Cardiac ventricle fibroblast (primary cell): Measurements from ENCODE around the gene KRTAP4-8. TPM values are rescaled to one million over a fixed set of nuclear protein-coding genes. Genes with fewer than 3 reads are reported as not detected.

Source experiments
- total RNA-seq: library from RNA; depleted of rRNA; stranded (reverse); fragments of >200 nt; gene quantifications from 2 replicates; pipeline ENCODE4 v1.2.3, GENCODE V29; 2015

The KRTAP4-8 gene
- total RNA-seq, result not detected in 2 replicates

DNA sequence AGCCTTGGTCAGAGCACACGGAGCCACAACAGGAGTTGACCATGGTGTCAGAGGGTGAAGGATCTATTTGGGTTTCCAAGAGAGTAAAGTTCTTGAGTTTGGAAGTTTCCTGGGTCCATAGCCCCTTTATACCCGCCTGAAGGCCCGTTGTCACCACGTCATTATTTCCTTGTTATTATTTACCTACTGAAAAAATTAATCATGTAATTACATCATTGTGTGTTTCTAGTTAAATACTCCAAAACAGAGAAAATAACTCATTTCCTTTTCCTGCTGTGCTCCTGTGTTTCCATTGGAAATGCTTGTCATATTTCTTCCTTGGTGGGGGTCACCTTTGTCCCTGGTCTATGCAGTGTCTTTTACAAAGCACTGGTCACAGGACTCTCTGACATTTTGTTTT is at the start of gene KRTAP4-8:
Gene KRTAP4-8, minus strand, starts transcription at position 101 of the 400 bp plus-strand sequence. Its CDS starts 58 bp downstream, at position 43.

DNA sequence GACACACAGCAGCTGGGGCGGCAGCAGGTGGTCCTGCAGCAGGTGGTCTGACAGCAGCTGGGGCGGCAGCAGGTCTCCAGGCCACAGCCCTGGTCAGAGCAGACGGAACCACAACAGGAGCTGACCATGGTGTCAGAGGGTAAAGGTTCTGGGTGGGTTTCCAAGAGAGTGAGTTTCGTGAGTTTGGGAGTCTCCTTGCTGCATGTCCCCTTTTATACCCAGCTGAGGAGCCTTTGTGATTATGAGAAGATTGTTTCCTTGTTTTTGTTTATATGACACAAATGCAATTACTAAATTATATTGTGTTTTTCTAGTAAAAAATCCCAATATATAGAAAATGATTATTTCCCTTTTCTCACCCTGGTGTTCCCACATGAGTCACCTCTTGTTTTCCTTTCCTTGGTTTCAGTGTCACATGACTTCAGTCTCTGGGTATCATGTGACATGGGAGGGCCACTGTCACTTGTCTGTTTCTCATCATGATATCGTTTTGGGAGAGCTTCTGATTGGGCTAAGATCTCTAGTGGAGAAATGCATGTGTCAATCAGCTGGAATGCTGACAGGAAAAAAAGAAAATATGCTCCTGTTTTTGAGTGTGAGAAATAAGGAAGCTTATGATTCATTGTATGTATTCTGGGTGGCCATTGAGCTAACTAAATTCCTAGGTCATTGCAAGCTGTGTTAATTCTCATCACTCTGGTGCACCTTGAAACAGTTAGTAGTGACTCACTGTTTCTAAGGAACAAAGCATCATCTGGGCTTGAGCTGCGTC is 42.6 kb upstream of the KRTAP4-8 start, which contains the start of gene KRTAP4-6:
Gene KRTAP4-6, minus strand, starts transcription at position 185 of the 772 bp plus-strand sequence. Its CDS starts 57 bp downstream, at position 128.

DNA sequence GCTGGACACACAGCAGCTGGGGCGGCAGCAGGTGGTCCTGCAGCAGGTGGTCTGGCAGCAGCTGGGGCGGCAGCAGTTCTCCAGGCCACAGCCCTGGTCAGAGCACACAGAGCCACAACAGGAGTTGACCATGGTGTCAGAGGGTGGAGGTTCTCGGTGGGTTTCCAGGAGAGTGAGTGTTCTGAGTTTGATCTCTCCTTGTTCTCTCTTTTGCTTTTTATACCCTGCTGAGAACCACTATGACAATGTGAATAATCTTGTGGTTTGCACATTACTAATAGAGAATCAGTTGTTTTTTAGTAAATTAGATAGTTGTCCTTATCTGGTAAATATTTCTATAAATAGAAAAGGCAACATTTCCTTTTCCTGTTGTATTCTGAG is 26.0 kb upstream of the KRTAP4-8 start, which contains the start of gene KRTAP4-12:
Gene KRTAP4-12, minus strand, starts transcription at position 192 of the 381 bp plus-strand sequence. Its CDS starts 60 bp downstream, at position 132.

DNA sequence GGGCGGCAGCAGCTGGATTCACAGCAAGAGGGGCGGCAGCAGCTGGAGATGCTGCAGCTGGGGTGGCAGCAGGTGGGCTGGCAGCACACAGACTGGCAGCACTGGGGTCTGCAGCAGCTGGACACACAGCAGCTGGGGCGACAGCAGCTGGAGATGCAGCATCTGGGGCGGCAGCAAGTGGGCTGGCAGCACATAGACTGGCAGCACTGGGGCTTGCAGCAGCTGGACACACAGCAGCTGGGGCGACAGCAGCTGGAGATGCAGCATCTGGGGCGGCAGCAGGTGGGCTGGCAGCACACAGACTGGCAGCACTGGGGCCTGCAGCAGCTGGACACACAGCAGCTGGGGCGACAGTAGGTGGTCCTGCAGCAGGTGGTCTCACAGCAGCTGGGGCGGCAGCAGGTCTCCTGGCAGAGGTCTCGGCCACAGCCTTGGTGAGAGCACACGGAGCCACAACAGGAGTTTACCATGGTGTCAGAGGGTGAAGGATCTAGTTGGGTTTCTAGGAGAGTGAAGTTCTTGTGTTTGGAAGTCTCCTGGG is 20.0 kb upstream of the KRTAP4-8 start, which contains the start of gene KRTAP4-11:
Gene KRTAP4-11, minus strand, starts transcription at position 528 of the 541 bp plus-strand sequence. Its CDS starts 58 bp downstream, at position 470.

DNA sequence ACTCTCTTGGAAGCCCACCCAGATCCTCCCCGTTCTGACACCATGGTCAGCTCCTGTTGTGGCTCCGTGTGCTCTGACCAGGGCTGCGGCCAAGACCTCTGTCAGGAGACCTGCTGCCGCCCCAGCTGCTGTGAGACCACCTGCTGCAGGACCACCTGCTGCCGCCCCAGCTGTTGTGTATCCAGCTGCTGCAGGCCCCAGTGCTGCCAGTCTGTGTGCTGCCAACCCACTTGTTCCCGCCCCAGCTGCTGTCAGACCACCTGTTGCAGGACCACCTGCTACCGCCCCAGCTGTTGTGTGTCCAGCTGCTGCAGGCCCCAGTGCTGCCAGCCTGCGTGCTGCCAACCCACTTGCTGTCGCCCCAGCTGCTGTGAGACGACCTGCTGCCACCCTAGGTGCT is 7.4 kb upstream of the KRTAP4-8 start, which contains the start of gene KRTAP4-9:
Gene KRTAP4-9, plus strand, starts transcription at position 43 of the 400 bp plus-strand sequence. Its CDS starts 0 bp downstream, at position 43.

DNA sequence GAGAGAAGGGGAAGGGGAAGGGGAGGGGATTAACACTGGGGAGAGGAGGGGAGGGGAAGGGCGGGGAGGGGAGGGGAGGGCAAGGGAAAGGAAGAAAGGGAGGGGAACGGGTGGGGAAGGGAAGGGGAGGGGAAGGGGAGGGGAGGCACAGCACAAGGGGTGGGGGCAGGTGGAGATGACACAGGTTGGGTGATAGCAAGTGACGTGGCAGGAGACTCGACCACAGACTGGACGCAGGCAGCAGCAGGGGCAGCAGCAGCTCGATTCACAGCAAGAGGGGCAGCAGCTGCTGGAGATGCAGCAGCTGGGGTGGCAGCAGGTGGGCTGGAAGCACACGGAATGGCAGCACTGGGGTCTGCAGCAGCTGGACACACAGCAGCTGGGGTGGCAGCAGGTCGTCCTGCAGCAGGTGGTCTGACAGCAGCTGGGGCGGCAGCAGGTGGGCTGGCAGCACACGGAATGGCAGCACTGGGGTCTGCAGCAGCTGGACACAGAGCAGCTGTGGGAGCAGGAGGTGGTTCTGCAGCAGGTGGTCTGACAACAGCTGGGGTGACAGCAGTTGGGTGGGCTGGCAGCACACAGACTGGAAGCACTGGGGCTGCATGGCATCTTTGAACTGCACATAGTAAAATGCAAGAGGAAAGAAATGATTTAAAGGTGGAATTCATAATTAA is 3.8 kb upstream of the KRTAP4-8 start, which contains the start of gene KRTAP4-16:
Gene KRTAP4-16, minus strand, starts transcription at position 624 of the 674 bp plus-strand sequence. Its CDS starts 0 bp downstream, at position 624.

DNA sequence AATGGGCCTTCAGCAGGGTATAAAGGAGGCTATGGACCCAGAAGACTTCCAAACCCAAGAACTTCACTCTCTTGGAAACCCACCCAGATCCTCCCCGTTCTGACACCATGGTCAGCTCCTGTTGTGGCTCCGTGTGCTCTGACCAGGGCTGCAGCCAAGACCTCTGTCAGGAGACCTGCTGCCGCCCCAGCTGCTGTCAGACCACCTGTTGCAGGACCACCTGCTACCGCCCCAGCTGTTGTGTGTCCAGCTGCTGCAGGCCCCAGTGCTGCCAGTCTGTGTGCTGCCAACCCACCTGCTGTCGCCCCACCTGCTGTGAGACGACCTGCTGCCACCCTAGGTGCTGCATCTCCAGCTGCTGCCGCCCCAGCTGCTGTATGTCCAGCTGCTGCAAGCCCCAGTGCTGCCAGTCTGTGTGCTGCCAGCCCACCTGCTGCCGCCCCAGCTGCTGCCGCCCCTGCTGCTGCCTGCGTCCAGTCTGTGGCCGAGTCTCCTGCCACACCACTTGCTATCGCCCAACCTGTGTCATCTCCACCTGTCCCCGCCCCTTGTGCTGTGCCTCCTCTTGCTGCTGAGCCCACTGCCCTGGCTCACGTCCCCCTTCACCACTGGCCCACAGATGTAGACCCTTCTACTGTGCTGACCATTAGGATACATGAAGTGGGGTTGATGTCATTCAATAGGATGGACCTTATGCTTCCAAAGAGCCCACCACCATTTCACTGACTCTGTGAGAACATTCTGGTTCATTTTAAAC is 13.7 kb downstream of the KRTAP4-8 start, which contains the start of gene KRTAP4-7:
Gene KRTAP4-7, plus strand, starts transcription at position 51 of the 757 bp plus-strand sequence. Its CDS starts 57 bp downstream, at position 108.

DNA sequence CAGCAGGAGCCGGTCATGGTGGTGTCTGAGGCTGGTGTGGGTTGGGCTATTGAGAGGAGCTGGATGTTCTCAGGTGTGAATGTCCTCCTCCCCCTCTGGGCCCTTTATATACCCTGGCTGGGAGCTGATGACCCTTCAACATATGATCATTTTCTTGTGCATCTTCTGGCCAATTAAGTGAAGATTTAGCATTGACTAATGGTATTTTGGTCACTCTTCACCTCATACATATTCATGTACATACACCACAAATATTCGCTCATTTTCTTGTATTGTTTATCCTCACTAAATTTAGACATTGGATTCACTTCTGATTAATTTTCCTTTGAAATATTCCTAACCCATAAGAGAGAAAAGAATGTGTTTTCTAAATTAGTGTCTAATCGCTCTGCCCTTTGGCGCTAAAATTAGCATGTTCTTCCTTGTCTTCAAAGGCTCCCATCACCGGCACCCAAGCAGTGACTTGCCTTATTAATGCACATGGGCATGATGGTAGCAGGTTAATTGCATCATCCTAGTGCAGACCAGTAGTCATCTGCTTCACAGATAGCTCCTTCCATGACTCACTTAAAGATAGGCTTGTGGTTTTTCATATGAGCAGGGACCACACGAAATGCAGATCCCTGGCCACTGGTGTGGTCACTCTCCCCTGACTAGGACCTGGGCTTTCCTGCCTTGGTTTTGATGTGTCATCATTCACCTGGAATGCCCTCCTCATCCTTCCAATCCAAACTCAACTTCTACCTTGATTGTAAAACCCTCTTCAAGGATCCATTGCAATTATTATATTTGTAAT is 31.9 kb downstream of the KRTAP4-8 start, which contains the start of gene KRTAP2-4:
Gene KRTAP2-4, minus strand, starts transcription at position 51 of the 796 bp plus-strand sequence. Its CDS starts 34 bp downstream, at position 17.

DNA sequence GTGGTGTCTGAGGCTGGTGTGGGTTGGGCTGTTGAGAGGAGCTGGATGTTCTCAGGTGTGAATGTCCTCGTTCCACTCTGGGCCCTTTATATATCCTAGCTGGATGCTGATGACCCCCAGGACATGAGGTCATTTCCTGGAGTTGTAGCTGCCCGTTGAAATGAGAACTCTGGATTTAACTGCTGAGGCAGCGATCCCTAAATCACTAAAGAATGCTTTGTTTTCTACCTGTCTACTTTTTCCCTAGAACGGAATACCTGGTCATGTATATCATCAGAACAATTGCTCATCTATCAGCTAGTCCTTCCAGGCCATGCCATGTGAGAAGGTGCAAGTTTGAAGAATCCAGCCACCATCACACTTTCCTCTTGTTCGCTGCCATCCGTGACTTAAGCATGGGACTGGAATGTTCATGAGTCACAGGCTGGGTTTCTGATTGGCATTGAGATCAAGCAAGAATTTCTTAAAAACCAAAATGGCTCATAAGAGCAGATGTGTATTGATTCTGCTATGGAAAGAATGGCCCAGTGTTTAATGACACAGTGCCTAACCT is 37.8 kb downstream of the KRTAP4-8 start, which contains the start of gene KRTAP2-3:
Gene KRTAP2-3, minus strand, starts transcription at position 63 of the 553 bp plus-strand sequence. CDS start 64 bp downstream, outside the sequence.

DNA sequence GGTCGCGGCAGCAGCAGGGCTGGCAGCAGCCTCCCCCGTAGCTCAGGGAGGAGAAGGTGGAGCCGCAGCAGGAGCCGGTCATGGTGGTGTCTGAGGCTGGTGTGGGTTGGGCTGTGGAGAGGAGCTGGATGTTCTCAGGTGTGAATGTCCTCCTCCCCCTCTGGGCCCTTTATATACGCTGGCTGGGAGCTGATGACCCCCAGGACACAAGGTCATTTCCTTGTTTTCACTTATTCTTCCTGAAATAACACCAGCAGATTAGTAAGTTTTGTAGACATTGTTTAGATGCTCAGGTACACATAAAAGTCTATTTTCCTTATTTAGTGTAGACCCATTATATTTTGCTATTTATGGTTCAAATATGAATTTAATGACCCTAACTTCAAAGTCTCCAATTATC is 42.8 kb downstream of the KRTAP4-8 start, which contains the start of gene KRTAP2-2:
Gene KRTAP2-2, minus strand, starts transcription at position 101 of the 400 bp plus-strand sequence. Its CDS starts 19 bp downstream, at position 82.

Other genes starting within 250 kb of the KRTAP4-8 start
- not detected in 2 replicates for gene KRT12, start 230.9 kb downstream of the KRTAP4-8 start, total RNA-seq
- gene KRT20, start 212.9 kb downstream of the KRTAP4-8 start, total RNA-seq, result not detected in 2 replicates
- not detected in 2 replicates for gene KRT23, start 160.5 kb downstream of the KRTAP4-8 start, total RNA-seq
- gene KRT39, start 131.2 kb downstream of the KRTAP4-8 start, total RNA-seq, result not detected in 2 replicates
- not detected in 2 replicates for gene KRT40, start 113.8 kb downstream of the KRTAP4-8 start, total RNA-seq
- not detected in 2 replicates for gene KRTAP3-3, start 104.0 kb downstream of the KRTAP4-8 start, total RNA-seq
- gene KRTAP3-2, start 98.2 kb downstream of the KRTAP4-8 start, total RNA-seq, result not detected in 2 replicates
- not detected in 2 replicates for gene KRTAP3-1, start 89.0 kb downstream of the KRTAP4-8 start, total RNA-seq
- not detected in 2 replicates for gene KRTAP1-5, start 70.9 kb downstream of the KRTAP4-8 start, total RNA-seq
- not detected in 2 replicates for gene KRTAP1-4, start 67.9 kb downstream of the KRTAP4-8 start, total RNA-seq
- not detected in 2 replicates for gene KRTAP1-3, start 63.3 kb downstream of the KRTAP4-8 start, total RNA-seq
- gene KRTAP1-1, start 56.7 kb downstream of the KRTAP4-8 start, total RNA-seq, result not detected in 2 replicates
- not detected in 2 replicates for gene KRTAP2-1, start 50.8 kb downstream of the KRTAP4-8 start, total RNA-seq
- not detected in 2 replicates for gene KRTAP2-2, start 42.9 kb downstream of the KRTAP4-8 start, total RNA-seq
- not detected in 2 replicates for gene KRTAP2-3, start 38.0 kb downstream of the KRTAP4-8 start, total RNA-seq
- gene KRTAP2-4, start 32.3 kb downstream of the KRTAP4-8 start, total RNA-seq, result not detected in 2 replicates
- not detected in 2 replicates for gene KRTAP4-7, start 14.0 kb downstream of the KRTAP4-8 start, total RNA-seq
- not detected in 2 replicates for gene KRTAP4-16, start 4.1 kb upstream of the KRTAP4-8 start, total RNA-seq
- gene KRTAP4-9, start 7.2 kb upstream of the KRTAP4-8 start, total RNA-seq, result not detected in 2 replicates
- gene KRTAP4-11, start 20.2 kb upstream of the KRTAP4-8 start, total RNA-seq, result not detected in 2 replicates
- not detected in 2 replicates for gene KRTAP4-12, start 26.0 kb upstream of the KRTAP4-8 start, total RNA-seq
- gene KRTAP4-6, start 42.4 kb upstream of the KRTAP4-8 start, total RNA-seq, result not detected in 2 replicates
- not detected in 2 replicates for gene KRTAP4-5, start 51.7 kb upstream of the KRTAP4-8 start, total RNA-seq
- gene KRTAP4-4, start 62.6 kb upstream of the KRTAP4-8 start, total RNA-seq, result not detected in 2 replicates
- gene KRTAP4-3, start 70.1 kb upstream of the KRTAP4-8 start, total RNA-seq, result not detected in 2 replicates
- gene KRTAP4-2, start 80.1 kb upstream of the KRTAP4-8 start, total RNA-seq, result not detected in 2 replicates
- gene KRTAP4-1, start 86.8 kb upstream of the KRTAP4-8 start, total RNA-seq, result not detected in 2 replicates
- not detected in 2 replicates for gene KRTAP9-1, start 91.7 kb upstream of the KRTAP4-8 start, total RNA-seq
- not detected in 2 replicates for gene KRTAP9-2, start 128.5 kb upstream of the KRTAP4-8 start, total RNA-seq
- not detected in 2 replicates for gene KRTAP9-3, start 134.3 kb upstream of the KRTAP4-8 start, total RNA-seq
- not detected in 2 replicates for gene KRTAP9-8, start 139.9 kb upstream of the KRTAP4-8 start, total RNA-seq
- gene KRTAP9-4, start 151.5 kb upstream of the KRTAP4-8 start, total RNA-seq, result not detected in 2 replicates
- gene KRTAP9-9, start 157.2 kb upstream of the KRTAP4-8 start, total RNA-seq, result not detected in 2 replicates
- gene KRTAP9-6, start 167.2 kb upstream of the KRTAP4-8 start, total RNA-seq, result not detected in 2 replicates
- gene KRTAP9-7, start 177.6 kb upstream of the KRTAP4-8 start, total RNA-seq, result not detected in 2 replicates
- gene KRTAP29-1, start 204.7 kb upstream of the KRTAP4-8 start, total RNA-seq, result not detected in 2 replicates
- gene KRTAP16-1, start 211.2 kb upstream of the KRTAP4-8 start, total RNA-seq, result not detected in 2 replicates
- gene KRTAP17-1, start 217.6 kb upstream of the KRTAP4-8 start, total RNA-seq, result not detected in 2 replicates